ENCODE measurements around the gene SREBF2.

GRCh38 chr22:41922328-41922727 is 89.4 kb downstream of the SREBF2 start:
- TF ChIP-seq JUN (IDR thresholded peaks at IDR 0.05; ENCODE audit: borderline replicate concordance, insufficient read depth, insufficient read length, low read depth) (no peak), CTCF (IDR thresholded peaks at IDR 0.05; ENCODE audit: extremely low read depth in 1 of 2, insufficient read depth in 1 of 2, low read depth in 1 of 2, low read length in 2 of 2) (no peak)

Measured in endothelial cell of umbilical vein (primary cell).